K562 (cell line): ENCODE data around the gene POU2AF1.

ENCODE experiments used
- CREB1 ChIP-seq, 2 experiments: sonication (generic) in 1 of 2; formaldehyde crosslinking in 1 of 2; IDR thresholded peaks; 2 replicates each; pipeline versions ENCODE4 v1.6.1 to v1.8.0; 2012 to 2022; ENCODE audit warnings: inconsistent platforms in 1 of 2, mild to moderate bottlenecking in 1 of 2, missing genetic modification reagents in 1 of 2, moderate library complexity in 1 of 2
- EZH2 ChIP-seq: IDR thresholded peaks from 2 replicates; pipeline ENCODE4 v1.6.1; 2012; ENCODE audit warnings: low read depth, mild to moderate bottlenecking, inconsistent platforms, low read length, borderline replicate concordance
- FOXM1 ChIP-seq, 2 experiments: fragments of 450-650 bp in 1 of 2; sonication (generic) in 1 of 2; formaldehyde crosslinking in 1 of 2; IDR thresholded peaks; 2 replicates each; pipeline versions ENCODE4 v1.6.1 to v1.9.0; 2017 to 2022; ENCODE audit warnings: low read depth in 2 of 2, mild to moderate bottlenecking in 2 of 2, missing genetic modification reagents in 1 of 2, moderate library complexity in 1 of 2
- HDAC1 ChIP-seq, 2 experiments: fragments of 450-650 bp; IDR thresholded peaks; 2 replicates each; pipeline ENCODE4 v1.6.1; 2016 to 2017; ENCODE audit warnings: inconsistent platforms in 1 of 2, mild to moderate bottlenecking in 1 of 2, moderate library complexity in 1 of 2
- KLF1 ChIP-seq: fragments of 450-650 bp; IDR thresholded peaks from 2 replicates; pipeline ENCODE4 v1.6.1; 2016; ENCODE audit warnings: missing genetic modification characterization, missing compliant biosample characterization
- MCM2 ChIP-seq: fragments of 450-650 bp; IDR thresholded peaks from 2 replicates; pipeline ENCODE4 v1.6.1; 2017; ENCODE audit warnings: low read depth, mild to moderate bottlenecking
- NELFE ChIP-seq: IDR thresholded peaks from 2 replicates; pipeline ENCODE4 v1.6.1; 2011; ENCODE audit warnings: mild to moderate bottlenecking; ENCODE audit not compliant: insufficient read depth, insufficient read length
- RAD21 ChIP-seq, 2 experiments: fragments of 250-450 bp in 1 of 2; fragments of 450-650 bp in 1 of 2; sonication (Bioruptor Pico) in 1 of 2; formaldehyde crosslinking in 1 of 2; IDR thresholded peaks in 1 of 2; conservative IDR thresholded peaks in 1 of 2; 2 replicates each; pipeline versions ENCODE4 v1.4.0 to v1.8.0; 2020 to 2022; ENCODE audit warnings: mild to moderate bottlenecking in 2 of 2, moderate library complexity in 1 of 2
- ZNF12 ChIP-seq: sonication (generic); formaldehyde crosslinking; IDR thresholded peaks from 2 replicates; pipeline ENCODE4 v1.4.0; 2020; ENCODE audit warnings: mild to moderate bottlenecking, missing genetic modification reagents
- ZSCAN29 ChIP-seq: fragments of 450-650 bp; IDR thresholded peaks from 2 replicates; pipeline ENCODE4 v1.6.1; 2017
- TF ChIP-seq, protein P1 (sequence below), 3 experiments: IDR thresholded peaks in 2 of 3; conservative IDR thresholded peaks in 1 of 3; 2 replicates each; pipeline ENCODE4 v1.5.1; 2011 to 2012; ENCODE audit warnings: low read length in 3 of 3, mild to moderate bottlenecking in 3 of 3, control low read depth in 2 of 3, improper control_type of control experiment in 1 of 3, inconsistent platforms in 1 of 3, low read depth in 1 of 3, mixed read lengths in 1 of 3, moderate library complexity in 1 of 3; ENCODE audit not compliant: insufficient read depth in 2 of 3

GRCh38 chr11:111364503-111364902, 14.6 kb downstream of the POU2AF1 start:
- TF ChIP-seq CREB1 (IDR thresholded peaks at IDR 0.05) = no peak
- no peak for TF ChIP-seq CREB1 (CRISPR knock-in tag; IDR thresholded peaks at IDR 0.05)
- TF ChIP-seq FOXM1 (IDR thresholded peaks at IDR 0.05; ENCODE audit: low read depth) = no peak
- no peak for TF ChIP-seq FOXM1 (CRISPR knock-in tag; IDR thresholded peaks at IDR 0.05; ENCODE audit: low read depth)
- no peak for TF ChIP-seq HDAC1 (IDR thresholded peaks at IDR 0.05)
- TF ChIP-seq KLF1 (tag) = no peak
- TF ChIP-seq, protein P1, sequence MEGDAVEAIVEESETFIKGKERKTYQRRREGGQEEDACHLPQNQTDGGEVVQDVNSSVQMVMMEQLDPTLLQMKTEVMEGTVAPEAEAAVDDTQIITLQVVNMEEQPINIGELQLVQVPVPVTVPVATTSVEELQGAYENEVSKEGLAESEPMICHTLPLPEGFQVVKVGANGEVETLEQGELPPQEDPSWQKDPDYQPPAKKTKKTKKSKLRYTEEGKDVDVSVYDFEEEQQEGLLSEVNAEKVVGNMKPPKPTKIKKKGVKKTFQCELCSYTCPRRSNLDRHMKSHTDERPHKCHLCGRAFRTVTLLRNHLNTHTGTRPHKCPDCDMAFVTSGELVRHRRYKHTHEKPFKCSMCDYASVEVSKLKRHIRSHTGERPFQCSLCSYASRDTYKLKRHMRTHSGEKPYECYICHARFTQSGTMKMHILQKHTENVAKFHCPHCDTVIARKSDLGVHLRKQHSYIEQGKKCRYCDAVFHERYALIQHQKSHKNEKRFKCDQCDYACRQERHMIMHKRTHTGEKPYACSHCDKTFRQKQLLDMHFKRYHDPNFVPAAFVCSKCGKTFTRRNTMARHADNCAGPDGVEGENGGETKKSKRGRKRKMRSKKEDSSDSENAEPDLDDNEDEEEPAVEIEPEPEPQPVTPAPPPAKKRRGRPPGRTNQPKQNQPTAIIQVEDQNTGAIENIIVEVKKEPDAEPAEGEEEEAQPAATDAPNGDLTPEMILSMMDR (IDR thresholded peaks at IDR 0.05 in 2 of 3, conservative IDR thresholded peaks at IDR 0.05 in 1 of 3; ENCODE audit: insufficient read depth in 2 of 3, low read depth in 1 of 3, low read length in 3 of 3) = no peak
- no peak for TF ChIP-seq EZH2
- no peak for TF ChIP-seq ZSCAN29
- no peak for TF ChIP-seq MCM2
- no peak for TF ChIP-seq NELFE
- no peak for TF ChIP-seq RAD21 (CRISPR knock-in tag; conservative IDR thresholded peaks at IDR 0.05 in 1 of 2, IDR thresholded peaks at IDR 0.05 in 1 of 2)
- no peak for TF ChIP-seq ZNF12 (CRISPR knock-in tag)
